Measurements from ENCODE around the gene RYK.

Gene RYK

GRCh38 chr3:134132961-134133360 is 117.7 kb downstream of the RYK start:
- Histone ChIP-seq H3K4me3 (ENCODE audit: low read length) (no peak overlapping the region), H4K20me1 (ENCODE audit: control insufficient read depth, insufficient read depth, low read depth, low read length) (no peaks in the 10 kb centered on the region), H3K9me2 (replicated peaks; ENCODE audit: control insufficient read depth, low read length) (no peaks in the 10 kb centered on the region), H3K79me2 (ENCODE audit: control insufficient read depth, low read length) (no peaks in the 10 kb centered on the region), H3K9me3 (ENCODE audit: control insufficient read depth, insufficient read depth, low read length) (no peaks in the 10 kb centered on the region), H3K36me3 (ENCODE audit: control insufficient read depth, low read length) (no peaks in the 10 kb centered on the region), H3F3A (ENCODE audit: control insufficient read depth, insufficient read depth) (no peaks in the 10 kb centered on the region), H3K27ac (ENCODE audit: low read depth, low read length) (no peak overlapping the region), H3K4me2 (ENCODE audit: low read length) (no peak overlapping the region), H3K27me3 (ENCODE audit: control insufficient read depth, low read length) (no peaks in the 10 kb centered on the region), H3K4me1 (ENCODE audit: control insufficient read depth, low read length) (no peaks in the 10 kb centered on the region)
- TF ChIP-seq, protein P1, sequence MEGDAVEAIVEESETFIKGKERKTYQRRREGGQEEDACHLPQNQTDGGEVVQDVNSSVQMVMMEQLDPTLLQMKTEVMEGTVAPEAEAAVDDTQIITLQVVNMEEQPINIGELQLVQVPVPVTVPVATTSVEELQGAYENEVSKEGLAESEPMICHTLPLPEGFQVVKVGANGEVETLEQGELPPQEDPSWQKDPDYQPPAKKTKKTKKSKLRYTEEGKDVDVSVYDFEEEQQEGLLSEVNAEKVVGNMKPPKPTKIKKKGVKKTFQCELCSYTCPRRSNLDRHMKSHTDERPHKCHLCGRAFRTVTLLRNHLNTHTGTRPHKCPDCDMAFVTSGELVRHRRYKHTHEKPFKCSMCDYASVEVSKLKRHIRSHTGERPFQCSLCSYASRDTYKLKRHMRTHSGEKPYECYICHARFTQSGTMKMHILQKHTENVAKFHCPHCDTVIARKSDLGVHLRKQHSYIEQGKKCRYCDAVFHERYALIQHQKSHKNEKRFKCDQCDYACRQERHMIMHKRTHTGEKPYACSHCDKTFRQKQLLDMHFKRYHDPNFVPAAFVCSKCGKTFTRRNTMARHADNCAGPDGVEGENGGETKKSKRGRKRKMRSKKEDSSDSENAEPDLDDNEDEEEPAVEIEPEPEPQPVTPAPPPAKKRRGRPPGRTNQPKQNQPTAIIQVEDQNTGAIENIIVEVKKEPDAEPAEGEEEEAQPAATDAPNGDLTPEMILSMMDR (IDR thresholded peaks at IDR 0.05; ENCODE audit: low read depth, low read length, poor library complexity, severe bottlenecking) = no peak
- TF ChIP-seq EZH2phosphoT487 (IDR thresholded peaks at IDR 0.05; ENCODE audit: borderline replicate concordance, low read length) = no peak

DNA sequence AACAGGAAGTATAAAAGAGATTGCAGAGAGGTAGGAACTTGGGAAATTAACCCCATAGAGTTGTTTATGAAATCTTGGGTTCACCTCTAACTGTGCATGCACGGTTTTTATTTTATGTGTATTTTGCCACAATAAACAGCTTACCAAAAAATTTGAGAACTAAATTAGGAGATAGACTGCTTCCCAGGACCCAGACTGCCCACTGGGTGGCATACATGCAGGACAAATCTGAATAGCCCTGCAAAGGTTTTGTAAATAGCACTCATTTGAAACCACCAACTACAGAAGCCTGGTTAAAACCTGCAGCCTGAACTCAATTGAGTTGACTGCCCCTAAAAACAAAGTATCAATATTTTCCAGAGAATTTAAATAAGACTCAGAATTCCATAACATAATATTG is 124.5 kb downstream of the RYK start:
- Histone ChIP-seq H3K9me3 (ENCODE audit: control insufficient read depth, insufficient read depth, low read length) (0 out of 2 replicates have a peak, but pooled peaks cover 4% of the 10 kb centered on the region), H3K79me2 (ENCODE audit: control insufficient read depth, low read length) (no peaks in the 10 kb centered on the region), H3K9me2 (replicated peaks; ENCODE audit: control insufficient read depth, low read length) (no peaks in the 10 kb centered on the region), H3F3A (ENCODE audit: control insufficient read depth, insufficient read depth) (no peaks in the 10 kb centered on the region), H4K20me1 (ENCODE audit: control insufficient read depth, insufficient read depth, low read depth, low read length) (no peaks in the 10 kb centered on the region), H3K4me3 (ENCODE audit: low read length) (no peak overlapping the region), H3K36me3 (ENCODE audit: control insufficient read depth, low read length) (no peaks in the 10 kb centered on the region), H3K27ac (ENCODE audit: low read depth, low read length) (no peak overlapping the region), H3K27me3 (ENCODE audit: control insufficient read depth, low read length) (no peaks in the 10 kb centered on the region), H3K4me1 (ENCODE audit: control insufficient read depth, low read length) (no peaks in the 10 kb centered on the region), H3K4me2 (ENCODE audit: low read length) (no peak overlapping the region)
- TF ChIP-seq, protein P1 (IDR thresholded peaks at IDR 0.05; ENCODE audit: low read depth, low read length, poor library complexity, severe bottlenecking) = no peak
- no peak for TF ChIP-seq EZH2phosphoT487 (IDR thresholded peaks at IDR 0.05; ENCODE audit: borderline replicate concordance, low read length)

DNA sequence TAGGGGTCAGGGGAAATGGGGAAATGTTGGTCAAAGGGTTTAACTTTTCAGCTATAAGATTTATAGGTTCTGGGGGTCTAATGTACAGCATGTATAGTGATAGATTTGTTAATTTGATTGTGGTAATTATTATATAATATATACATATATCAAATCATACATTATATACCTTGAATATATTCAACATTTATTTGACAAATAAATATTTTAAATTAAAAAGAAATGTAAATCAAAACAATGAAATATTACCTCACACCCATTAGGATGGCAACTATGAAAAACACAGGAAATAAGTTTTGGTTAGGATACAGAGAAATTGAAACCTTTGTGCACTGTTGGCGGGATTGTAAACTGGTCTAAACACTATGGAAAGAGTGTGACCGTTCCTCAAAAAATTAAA is 135.9 kb downstream of the RYK start:
- H3K27me3 ChIP-seq (ENCODE audit: control insufficient read depth, low read length) = no peaks in the 10 kb centered on the region
- H4K20me1 ChIP-seq (ENCODE audit: control insufficient read depth, insufficient read depth, low read depth, low read length) = no peaks in the 10 kb centered on the region
- H3K79me2 ChIP-seq (ENCODE audit: control insufficient read depth, low read length) = no peaks in the 10 kb centered on the region
- H3K9me2 ChIP-seq (replicated peaks; ENCODE audit: control insufficient read depth, low read length) = no peaks in the 10 kb centered on the region
- H3K4me2 ChIP-seq (ENCODE audit: low read length) = no peak overlapping the region
- H3K36me3 ChIP-seq (ENCODE audit: control insufficient read depth, low read length) = no peaks in the 10 kb centered on the region
- H3K27ac ChIP-seq (ENCODE audit: low read depth, low read length) = no peak overlapping the region
- H3K4me3 ChIP-seq (ENCODE audit: low read length) = no peak overlapping the region
- 0 out of 2 replicates have a peak, but pooled peaks cover 5% of the 10 kb centered on the region for H3K9me3 ChIP-seq (ENCODE audit: control insufficient read depth, insufficient read depth, low read length)
- TF ChIP-seq EZH2phosphoT487 (IDR thresholded peaks at IDR 0.05; ENCODE audit: borderline replicate concordance, low read length) = no peak
- TF ChIP-seq, protein P1 (IDR thresholded peaks at IDR 0.05; ENCODE audit: low read depth, low read length, poor library complexity, severe bottlenecking) = no peak
- no peaks in the 10 kb centered on the region for H3F3A ChIP-seq (ENCODE audit: control insufficient read depth, insufficient read depth)
- no peaks in the 10 kb centered on the region for H3K4me1 ChIP-seq (ENCODE audit: control insufficient read depth, low read length)
